ENCODE measurements around the gene WNT8B.

The WNT8B gene

DNA sequence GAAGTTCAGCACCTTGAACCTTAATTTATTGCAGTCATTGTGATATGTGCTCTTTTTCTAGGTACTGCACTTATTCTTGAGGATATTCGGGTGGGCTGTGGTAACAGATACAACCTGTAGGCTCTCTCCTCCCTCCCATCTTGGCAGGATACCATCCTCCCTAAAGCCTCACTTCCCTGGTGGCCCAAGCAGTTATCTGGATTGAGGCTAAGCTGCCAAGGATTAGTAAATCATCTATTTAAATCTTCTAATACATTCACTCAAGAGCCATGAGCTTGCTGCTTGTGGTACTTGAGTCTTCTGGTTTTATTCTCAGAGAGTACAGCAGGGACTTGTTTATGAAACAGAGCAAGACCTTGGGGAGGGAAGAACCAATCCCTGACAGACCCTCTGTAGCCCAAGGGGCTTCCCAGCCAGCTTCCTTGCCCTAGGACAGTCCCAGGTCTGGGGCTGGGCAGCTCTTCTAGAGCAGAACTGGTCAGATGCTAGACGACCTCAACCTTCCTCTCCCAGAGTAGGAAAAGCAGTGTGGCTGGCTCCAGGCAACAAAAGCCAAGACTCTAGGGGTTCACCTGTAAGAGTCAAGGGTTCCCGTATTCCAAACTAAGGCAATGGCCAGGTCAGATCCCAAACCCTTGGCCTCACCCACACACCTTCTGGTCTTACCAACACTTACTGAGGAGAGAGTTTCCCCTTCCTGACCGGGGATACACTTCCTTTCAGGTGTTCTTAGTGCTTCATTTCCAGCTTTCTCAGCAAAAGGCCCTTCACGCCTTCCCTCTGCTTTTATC is 21.3 kb downstream of the WNT8B start:
- DNase-seq (ENCODE audit: low read depth): no peak

- no peak for DNase-seq (ENCODE audit: low read depth)
Measured at GRCh38 chr10:100485366-100485765, 22.6 kb downstream of the WNT8B start.

GRCh38 chr10:100485801-100486495 is 23.1 kb downstream of the WNT8B start:
- no peak for DNase-seq (ENCODE audit: low read depth)

DNA sequence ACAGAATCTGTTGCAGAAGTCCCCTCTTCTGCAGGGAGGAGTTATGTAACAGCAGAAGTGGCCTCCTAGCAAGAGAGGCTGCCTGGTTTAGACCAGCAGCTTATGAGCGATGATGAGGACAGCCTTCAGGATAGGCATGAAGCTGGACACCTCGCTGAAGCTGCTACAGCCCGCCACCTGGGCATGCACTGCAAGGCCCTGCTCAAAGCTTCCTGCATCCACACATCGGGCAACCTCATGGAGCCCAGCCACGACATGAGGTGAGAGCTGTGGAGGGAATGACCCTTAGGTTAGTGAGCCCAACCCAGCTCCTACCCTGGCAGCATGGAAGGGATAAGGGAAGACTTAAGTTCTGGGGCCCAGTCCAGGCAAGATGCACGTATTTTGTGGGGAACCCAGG is 24.7 kb downstream of the WNT8B start:
- no peak for DNase-seq (ENCODE audit: low read depth)

DNA sequence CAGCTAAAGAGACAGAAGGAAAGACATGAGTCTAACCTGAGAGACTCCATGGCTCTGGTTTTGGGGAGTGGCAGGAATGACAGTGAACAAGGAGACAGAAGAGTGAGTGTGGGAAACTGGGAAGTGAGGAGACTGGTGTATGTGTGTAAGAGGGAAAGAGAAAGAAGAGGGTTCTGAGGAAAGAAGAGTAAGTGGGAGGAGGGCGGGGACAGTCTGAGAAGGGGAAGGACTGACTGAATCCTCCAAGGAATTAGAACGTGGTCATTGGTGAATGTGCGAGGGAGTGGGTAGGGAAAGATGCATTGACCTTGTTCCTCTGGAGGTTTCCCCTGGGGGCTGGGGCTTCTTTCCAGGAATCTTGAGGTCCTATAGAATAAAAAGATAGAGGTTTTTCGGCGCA is 26.6 kb downstream of the WNT8B start:
- DNase-seq (ENCODE audit: low read depth): no peak

- no peak for DNase-seq (ENCODE audit: low read depth)
Measured at GRCh38 chr10:100490531-100490930, 27.7 kb downstream of the WNT8B start.

GRCh38 chr10:100496567-100496966 is 33.8 kb downstream of the WNT8B start:
- no peak for DNase-seq (ENCODE audit: low read depth)

DNA sequence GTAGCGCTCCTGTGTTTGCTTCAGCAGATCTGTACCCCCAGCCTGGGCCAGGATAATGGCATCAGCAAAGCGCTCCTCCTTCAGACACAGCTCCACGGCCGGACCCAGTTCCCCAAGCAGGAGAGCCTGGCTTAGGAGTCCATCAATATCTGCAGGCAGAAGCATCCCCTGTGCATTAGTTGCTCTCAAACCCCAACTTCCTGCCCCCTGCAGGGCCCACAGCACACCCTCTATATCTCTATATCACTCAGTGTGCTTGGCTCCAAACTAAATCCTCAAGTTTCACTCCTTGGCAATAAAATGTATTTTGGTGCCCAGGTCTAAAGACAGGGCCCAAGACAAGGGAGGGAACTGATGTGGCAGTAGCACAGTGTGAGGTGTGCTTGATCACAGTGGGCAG is 35.2 kb downstream of the WNT8B start:
- DNase-seq (ENCODE audit: low read depth): no peak

GRCh38 chr10:100501423-100501822 is 38.6 kb downstream of the WNT8B start:
- DNase-seq (ENCODE audit: low read depth): no peak

GRCh38 chr10:100502926-100503494 is 40.2 kb downstream of the WNT8B start:
- DNase-seq (ENCODE audit: low read depth): no peak

- no peak for DNase-seq (ENCODE audit: low read depth)
Measured at GRCh38 chr10:100504096-100504495, 41.3 kb downstream of the WNT8B start.

DNA sequence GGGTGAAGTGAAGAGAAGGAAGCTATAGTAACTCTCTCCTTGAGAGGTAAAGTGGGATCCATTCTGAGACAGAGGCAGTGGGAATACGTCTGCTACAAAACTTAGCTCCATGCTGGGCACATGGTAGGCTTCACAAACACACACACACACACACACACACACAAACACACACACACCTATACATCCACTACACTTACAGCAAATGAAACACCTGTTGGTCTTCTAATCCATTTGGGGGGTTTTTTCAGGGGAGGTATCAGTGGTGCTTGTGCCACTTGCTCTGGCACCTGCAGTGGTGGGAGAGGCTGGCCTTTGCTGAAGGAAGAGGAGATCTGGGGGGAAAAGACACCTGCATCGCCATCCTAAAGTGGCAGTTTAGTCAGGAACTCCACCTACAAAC is 42.4 kb downstream of the WNT8B start:
- DNase-seq (ENCODE audit: low read depth): no peak

DNA sequence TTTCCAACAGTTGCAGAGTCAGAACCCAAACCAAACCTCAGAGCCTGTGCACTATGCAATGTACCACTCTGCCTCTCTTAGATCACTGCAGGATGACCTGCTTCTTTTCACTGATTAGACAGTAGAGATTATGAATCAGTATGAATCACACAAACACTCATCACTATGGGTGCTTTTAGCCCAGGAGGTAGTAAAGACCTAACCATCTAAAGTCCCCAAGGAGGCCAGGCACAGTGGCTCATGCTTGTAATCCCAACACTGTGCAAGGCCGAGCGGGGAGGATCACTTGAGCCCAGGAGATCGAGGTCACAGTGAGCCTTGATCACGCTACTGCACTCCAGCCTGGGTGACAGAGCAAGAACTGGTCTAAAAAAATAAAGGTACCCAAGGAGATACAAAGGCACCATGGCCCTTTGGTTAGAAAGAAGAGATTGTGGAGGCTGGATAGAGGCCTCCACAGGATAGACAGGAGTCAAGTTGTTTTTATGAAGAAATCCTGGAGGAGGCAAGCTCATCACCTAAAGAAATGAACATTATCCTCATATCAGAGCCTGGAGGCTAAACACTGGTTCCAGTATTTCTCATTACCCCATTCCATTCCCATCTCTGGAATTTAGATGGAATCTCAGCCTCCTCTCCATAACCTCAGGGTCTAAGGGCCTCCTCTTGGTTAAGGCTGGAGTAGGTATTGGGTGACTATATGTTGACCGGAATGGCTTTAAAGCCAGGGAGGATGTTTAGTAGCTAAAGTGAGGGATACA is 44.0 kb downstream of the WNT8B start:
- no peak for DNase-seq (ENCODE audit: low read depth)

DNA sequence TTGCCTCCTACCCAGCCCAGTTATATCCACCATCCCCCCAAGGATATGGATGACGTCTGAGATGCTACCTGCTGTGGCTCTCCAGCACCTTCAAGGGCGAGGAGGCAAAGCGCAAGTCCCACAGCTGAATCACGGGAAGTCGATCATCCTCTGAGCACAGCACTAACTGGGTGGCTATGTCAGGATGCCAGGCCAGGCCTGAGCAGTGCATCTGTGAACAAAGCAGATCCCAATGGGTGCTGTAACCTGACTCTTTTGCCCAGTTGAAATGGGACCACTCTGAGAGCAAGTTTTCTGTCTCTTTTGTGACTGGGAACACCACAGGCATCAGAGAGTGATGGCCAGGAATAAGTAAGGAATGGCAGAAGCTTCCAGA is 44.5 kb downstream of the WNT8B start:
- DNase-seq (ENCODE audit: low read depth): no peak

DNA sequence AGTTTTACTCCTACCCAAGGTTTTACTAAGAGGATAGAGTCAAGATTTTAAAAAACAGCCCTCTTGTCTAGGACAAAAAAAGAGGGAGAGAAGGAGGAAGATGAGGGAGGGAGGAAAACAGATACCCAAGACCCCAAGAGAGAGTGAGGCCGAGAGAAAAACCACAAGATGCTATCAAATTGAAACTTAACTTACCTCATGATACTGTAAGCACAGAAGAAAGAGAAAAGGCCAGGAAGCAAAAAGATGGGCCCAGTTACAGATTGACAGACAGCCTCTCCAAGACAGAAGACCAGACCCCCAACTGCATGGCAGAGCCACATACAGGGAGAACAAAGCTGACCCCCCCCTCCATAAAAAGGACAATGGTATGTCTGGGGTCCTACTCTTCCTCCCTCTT is 45.5 kb downstream of the WNT8B start:
- no peak for DNase-seq (ENCODE audit: low read depth)

DNA sequence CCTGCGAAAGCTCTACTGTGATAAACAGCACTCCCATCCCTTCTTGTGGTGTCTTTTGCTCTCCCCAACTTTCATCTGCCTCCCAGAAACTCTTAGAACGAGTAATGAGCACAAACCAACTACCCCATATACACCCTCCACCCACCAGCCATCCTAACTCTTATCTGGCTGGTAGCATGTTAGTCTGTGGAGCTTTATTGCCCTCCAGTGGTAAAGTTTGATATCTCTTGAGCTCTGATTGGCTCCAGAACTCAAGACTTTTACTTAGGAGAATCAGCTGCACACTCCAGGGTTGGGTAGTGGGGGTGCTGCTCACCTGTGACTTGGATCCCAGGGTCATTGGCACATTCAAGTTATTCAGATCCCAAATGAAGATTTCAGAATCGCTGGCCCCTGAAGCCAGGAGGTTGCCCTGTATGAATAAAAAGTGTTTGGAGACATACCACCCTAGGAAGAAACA is 45.9 kb downstream of the WNT8B start:
- DNase-seq (ENCODE audit: low read depth): no peak

- no peak for DNase-seq (ENCODE audit: low read depth)
Measured at GRCh38 chr10:100509241-100509840, 46.5 kb downstream of the WNT8B start.

- no peak for DNase-seq (ENCODE audit: low read depth)
Measured at GRCh38 chr10:100510533-100511308, 47.9 kb downstream of the WNT8B start.

DNA sequence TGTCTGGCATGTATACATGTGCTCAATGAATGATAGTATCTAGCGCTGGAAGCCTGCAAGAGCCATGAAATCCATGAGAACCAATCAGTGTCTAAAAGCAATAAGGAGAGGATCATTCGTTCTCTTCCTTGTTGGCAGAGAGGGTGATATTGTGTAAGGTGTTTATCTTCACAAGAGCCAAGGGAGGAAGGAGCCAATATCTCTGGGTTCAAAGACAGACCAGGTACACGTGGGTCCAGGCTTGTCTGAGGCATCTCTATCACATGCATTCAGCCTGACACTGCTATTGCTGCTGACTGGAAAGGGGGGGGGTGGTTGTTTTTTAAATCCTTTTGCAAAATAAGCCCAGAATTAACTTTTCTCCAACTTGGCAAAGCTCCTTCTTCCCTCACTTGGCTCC is 52.8 kb downstream of the WNT8B start:
- DNase-seq (ENCODE audit: low read depth): no peak

DNA sequence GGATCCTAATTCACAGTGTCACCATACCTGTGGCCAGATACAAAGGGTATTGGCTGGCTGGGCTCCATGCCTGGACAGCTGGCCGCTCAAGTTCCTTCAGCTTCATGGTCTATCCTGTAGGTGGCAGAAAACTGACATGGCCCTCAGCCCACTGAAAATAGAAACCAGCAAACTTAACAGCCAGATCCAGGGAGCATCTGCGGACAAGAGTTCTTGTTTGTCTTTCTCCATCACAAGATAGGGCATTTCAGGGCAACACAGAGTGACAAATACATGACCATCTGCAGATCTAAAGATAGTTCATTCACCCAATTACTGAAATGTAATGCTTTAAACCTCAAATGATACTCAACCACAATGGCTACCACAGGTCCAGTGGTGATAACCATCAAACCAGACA is 54.0 kb downstream of the WNT8B start:
- no peak for DNase-seq (ENCODE audit: low read depth)

DNA sequence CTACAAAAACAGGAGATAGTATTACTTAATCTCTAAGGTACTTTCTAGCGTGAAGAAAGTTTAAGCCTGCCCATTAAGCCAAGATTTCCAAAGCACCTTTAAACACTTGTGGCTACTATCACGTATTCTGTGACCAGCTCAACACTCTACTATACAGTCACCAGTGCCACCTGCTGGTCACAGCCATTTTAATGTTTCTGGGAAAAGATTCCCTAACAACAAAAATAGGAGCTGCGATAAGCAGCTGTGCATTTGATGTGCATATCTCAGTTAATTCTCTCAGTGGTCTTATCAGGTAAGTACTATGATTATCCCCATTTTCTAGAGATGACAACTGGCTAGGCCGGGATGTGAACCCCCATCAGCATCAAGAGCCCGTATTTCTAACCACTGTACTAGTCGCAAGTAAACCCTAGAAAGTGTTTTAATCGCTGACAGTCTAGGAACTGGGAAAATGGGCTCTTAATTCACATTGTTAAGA is 56.0 kb downstream of the WNT8B start:
- no peak for DNase-seq (ENCODE audit: low read depth)

Data from non-pigmented ciliary epithelial cell (primary cell).